C4-2B (cell line): ENCODE data around the gene HSPA12A.

Experiments used
- ZFX ChIP-seq: fragments of 450-650 bp; IDR thresholded peaks from 2 replicates; pipeline ENCODE4 v1.6.1; 2017
- TF ChIP-seq, protein P1 (sequence below): fragments of 450-650 bp; conservative IDR thresholded peaks from 2 replicates; pipeline ENCODE4 v1.5.1; 2017; ENCODE audit warnings: mild to moderate bottlenecking

- TF ChIP-seq, protein P1, sequence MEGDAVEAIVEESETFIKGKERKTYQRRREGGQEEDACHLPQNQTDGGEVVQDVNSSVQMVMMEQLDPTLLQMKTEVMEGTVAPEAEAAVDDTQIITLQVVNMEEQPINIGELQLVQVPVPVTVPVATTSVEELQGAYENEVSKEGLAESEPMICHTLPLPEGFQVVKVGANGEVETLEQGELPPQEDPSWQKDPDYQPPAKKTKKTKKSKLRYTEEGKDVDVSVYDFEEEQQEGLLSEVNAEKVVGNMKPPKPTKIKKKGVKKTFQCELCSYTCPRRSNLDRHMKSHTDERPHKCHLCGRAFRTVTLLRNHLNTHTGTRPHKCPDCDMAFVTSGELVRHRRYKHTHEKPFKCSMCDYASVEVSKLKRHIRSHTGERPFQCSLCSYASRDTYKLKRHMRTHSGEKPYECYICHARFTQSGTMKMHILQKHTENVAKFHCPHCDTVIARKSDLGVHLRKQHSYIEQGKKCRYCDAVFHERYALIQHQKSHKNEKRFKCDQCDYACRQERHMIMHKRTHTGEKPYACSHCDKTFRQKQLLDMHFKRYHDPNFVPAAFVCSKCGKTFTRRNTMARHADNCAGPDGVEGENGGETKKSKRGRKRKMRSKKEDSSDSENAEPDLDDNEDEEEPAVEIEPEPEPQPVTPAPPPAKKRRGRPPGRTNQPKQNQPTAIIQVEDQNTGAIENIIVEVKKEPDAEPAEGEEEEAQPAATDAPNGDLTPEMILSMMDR = no peak
- TF ChIP-seq ZFX = no peak
Observed at GRCh38 chr10:116761883-116762282, 19.5 kb upstream of the HSPA12A start.
